ENCODE data around the gene OXTR.
"Not testable (repeated sequence)": the region's sequence is repeated elsewhere in the genome, so short reads cannot be mapped to it uniquely, and the experiment has no call there.

Gene OXTR

DNA sequence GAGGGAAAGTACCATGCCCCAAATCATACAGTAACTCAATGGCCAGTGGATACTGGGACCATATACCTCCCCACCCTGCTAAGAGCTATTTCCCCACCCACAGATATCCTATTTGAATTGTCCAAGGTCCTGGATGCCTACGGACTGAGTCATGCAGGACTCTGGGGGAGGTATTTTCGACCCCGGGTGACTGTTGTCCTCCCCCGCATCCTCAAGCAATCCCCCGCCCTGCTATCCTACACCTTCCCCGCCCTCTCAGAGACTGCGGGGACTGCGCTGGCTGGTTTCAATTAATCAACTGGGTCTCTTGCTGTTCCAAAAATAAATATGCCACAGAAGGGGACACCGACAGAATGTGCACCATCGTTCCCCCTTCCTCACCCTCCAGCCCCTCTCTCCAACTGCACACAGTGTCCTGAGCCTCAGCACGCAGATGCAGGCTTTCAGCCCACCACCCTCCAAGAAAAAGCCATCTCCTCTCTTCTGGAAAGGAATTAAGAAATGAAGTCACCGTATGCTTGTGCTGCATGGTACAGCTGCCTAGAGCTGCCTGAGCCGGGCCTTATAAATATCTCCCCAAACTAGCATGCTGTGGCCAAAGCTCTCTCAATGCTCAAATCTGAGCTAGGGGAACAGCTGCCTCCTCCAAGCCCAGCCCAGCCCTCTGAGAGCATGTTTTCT lies 27.7 kb downstream of the OXTR start:
- no peak for DNase-seq (ENCODE audit: low read depth)

DNA sequence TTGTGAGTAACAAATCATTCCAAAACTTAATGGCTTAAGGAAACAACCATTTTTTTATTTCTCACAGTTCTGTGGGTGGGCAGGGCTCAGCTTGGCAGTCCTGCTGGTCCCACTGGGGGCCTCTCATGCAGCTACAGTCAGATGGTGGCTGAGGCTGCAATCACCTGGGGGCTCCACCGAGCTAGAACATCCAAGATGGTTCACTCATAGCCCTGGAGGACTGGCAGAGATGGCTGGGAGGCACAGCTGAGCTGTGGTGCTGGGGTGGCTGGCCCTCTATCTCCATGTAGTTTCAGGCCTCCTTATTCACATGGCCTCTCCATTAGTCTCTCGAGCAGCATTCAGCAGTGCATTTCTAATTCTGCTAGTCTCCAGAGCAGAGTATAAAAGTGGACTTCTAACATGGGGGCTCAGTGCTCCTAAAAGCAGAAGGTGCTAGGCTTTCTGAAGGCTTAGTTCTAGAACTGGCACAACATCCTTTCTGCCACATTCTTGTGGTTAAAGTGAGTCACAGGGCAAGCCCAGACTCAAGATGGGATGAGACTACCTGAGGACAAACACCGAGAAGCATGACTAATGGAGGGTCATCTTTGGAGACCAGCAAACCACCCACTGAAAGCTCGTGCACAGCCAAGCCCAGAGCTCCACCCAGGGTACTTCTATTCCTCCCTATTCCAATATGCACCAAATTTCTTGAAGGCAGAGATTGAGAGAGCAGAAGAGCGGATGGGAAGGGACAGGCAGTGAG lies 29.5 kb downstream of the OXTR start:
- no peak for DNase-seq (ENCODE audit: low read depth)

DNA sequence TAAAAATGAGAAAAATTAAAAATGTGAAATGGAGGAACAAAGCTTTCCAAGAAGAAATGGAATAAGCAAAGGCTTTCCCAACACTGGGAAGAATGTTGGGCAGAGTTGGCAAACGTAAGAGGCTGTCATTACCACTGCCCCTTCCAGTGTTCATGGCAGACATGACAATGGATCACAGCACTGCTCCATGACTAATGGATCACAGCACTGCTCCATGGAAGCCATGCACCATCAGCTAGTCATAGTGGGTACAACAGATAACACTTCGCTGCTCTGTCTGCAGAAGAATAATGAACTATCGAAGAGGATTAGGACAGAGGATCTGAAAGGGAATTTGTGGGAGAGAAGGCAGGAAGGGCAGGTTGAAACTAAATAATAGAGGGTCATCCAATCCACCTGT lies 30.8 kb downstream of the OXTR start:
- no peak for DNase-seq (ENCODE audit: low read depth)

DNA sequence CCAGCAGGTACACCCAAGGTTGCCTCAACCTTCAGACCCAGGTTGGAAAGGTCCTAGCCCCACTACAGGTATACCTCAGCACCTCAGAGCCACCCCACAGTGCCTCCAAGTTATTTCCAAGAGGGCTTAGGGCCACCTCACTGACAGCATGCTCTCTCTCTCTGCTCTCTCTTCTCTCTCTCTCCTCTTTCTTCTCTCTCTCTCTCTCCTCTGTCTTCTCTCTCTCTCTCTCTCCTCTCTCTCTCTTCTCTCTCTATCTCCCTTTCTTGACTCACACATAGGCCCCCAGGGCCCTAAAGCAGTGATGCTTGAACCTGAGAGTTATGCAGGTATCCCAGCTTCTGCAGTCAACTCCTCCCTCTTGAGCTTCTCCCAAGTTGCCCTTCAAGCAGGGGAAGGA lies 31.6 kb downstream of the OXTR start:
- DNase-seq (ENCODE audit: low read depth) = no peak

DNA sequence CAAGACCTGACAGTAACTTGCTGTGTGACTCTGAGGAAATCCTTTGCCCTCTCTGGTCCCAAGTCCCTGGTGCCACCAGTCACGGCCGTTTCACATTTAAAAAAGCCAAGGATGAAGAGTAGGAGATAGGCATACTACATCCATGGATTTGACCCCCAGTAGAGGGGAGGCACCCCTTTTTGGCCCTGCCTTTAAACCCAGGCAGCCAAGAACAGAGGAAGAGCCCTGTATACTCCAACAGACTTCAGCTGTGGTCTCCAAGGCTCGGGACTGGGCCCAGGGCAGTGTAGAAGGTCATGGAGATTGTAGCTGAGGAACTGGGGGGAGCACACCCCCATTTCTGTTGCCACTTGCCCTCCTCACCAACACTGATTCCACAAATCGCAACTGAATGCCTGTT lies 32.1 kb downstream of the OXTR start:
- DNase-seq (ENCODE audit: low read depth) = no peak

DNA sequence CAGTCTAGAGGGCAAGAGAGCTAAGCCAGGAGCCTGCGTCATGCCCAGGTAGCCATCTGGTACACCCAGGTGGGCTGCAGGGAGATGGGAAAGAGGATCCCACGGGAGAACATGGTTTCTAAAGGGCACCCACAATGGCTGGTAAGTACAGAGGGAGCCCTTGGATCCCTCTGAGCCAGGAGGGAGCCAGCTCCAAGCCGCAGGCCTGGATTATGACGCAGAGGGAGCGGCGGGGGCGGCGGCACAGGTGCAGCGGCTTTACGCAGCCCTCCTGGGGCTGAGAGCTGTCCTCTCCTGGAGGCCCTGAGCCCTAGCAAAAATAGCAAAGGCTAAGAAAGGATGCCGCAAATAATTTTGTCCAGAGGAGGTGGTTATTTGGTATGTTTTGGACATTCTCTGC lies 33.0 kb downstream of the OXTR start:
- DNase-seq (ENCODE audit: low read depth) = no peak

DNA sequence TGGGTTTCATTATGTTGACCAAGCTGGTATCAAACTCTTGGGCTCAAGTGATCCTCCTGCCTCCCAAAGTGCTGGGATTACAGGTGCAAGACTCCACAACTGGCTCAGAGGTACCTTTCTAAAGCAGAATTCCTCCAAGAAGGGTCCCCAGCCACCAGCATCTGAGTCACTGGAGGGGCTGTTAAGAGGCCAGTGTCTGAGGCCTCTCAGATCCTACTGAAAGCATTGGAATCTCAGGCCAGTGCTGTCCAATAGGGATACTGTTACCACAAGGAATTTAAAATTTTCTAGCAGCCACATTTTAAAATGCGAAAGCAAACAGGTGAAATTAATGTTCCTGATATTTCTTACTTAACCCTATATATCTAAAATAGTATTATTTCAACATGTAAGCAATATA lies 34.5 kb downstream of the OXTR start:
- DNase-seq (ENCODE audit: low read depth) = no peak

DNA sequence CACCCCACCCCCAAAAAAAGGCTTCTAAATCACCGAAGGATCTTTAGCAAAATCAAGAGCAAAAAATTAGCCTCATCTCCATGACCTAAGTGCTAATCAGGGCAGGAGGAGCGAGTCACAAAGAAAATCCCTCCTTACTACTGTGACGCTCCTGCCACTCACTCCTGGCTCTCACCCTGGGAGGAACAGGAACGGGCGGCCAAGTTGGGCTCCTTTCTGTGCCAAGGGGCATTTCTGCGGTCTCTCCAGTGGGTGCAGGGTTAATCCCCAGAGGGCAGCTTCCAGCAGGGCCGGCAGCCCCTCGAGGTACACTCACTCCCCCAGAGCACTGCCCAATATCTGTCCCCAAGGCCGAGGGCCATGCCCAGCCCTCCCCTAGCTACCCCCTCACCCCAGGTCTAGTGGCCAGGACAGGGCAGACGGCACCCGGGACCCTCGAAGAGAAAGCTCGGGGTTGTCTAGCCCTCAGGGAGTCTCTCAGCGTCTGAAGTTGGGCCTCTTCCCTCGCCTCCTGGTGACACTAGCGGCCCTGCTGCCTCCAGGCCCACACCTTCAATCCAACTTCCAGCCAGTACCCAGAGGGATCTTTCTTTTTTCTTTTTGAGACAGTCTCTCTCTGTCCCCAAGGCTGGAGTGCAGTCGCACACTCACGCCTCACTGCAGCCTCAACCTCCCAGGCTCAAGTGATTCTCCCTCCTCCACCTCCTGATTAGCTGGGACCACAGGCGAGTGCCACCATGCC lies 35.1 kb downstream of the OXTR start:
- DNase-seq (ENCODE audit: low read depth) = no peak

DNA sequence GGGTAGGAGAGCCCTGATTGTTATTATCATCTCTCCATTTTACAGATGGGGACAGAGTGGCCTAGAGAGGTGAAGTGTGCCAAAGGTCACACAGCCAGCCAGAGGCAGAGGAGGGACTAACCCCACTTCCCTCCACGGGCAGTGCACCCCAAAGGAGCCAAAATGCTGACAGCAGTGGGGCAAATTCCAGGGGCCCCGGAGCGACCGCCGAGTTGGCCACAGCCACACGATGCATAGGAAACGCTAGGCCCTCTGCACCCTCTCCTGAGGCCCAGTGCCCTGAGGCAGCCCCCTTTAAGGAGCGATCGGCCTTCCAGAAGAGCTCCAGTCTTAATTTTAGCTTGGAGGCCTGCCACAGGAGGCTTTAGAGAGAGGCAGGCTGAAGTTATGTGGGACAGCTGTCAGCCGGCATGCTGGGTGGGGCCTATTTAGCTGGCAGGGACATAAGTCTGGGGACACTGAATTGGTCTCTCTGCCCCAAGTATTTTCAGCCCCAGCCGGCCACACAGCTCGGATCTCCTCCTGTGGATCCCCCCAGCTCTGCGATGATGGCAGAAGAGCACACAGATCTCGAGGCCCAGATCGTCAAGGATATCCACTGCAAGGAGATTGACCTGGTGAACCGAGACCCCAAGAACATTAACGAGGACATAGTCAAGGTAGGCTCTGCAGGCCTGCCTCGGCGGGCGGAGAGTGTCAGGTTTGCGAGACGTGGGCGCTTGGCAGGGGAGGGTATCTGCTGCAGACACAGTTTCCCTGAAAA lies 35.9 kb downstream of the OXTR start, which contains the start of gene CAV3:
Gene CAV3, plus strand, starts transcription at position 471 of the 763 bp plus-strand sequence. Its CDS starts 75 bp downstream, at position 546.
- no peak for DNase-seq (ENCODE audit: low read depth)

DNA sequence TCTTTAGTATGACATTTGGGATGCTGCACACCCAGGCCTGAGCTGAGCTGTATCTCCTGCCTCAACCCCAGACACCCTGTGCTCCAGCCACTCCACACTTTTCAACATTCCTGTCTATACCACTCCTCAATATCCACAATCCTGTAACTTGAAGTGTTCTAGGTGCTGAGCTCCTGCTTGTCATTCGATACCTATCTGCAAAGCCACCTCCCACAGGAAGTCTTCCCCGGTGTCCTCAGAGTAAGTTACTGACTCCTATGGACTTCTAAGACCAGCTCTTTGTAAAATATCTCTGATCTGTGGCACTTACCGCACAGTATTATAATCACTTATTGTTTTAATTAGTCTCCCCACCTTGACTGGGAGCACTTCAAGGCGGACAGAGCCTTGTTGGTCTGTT lies 37.0 kb downstream of the OXTR start:
- DNase-seq (ENCODE audit: low read depth) = no peak

DNA sequence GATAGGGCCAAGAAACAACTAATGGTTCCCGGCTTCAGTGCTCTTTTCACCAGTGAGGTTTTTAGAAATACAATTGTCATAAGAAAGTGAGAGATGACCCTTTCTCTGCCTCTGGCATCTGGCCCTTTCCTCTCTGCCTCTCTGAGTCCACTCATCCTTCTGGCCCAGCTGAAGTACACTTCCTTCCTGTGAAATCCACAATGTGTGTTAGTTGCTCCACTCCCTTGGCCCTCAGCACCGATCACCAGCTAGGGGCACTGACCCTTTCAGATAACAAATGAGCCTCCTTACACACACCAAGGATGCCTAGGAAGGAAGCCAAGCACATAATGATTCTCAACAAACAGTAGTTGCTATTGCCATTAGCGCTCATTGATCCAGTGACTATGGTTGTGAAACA lies 38.8 kb downstream of the OXTR start:
- no peak for DNase-seq (ENCODE audit: low read depth)

DNA sequence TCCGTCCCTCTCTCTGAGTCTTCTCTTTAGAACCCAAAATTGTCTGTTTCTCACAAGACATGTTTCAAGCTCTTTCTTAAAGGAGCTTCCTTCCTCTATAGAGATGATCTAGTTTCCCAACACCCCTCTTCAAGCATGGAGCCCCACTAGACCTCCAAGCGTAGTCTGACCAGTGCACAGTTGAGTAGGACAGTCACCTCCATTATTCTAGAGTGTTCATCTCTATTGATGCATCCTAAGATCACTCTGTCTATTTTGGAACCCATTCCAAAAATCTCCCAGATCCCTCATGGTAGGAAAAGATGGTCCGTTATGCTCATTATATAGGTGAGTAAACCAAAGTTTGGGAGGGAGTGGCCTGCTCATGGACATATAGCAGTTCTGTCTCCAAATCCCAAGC lies 39.9 kb downstream of the OXTR start:
- DNase-seq (ENCODE audit: low read depth) = no peak

DNA sequence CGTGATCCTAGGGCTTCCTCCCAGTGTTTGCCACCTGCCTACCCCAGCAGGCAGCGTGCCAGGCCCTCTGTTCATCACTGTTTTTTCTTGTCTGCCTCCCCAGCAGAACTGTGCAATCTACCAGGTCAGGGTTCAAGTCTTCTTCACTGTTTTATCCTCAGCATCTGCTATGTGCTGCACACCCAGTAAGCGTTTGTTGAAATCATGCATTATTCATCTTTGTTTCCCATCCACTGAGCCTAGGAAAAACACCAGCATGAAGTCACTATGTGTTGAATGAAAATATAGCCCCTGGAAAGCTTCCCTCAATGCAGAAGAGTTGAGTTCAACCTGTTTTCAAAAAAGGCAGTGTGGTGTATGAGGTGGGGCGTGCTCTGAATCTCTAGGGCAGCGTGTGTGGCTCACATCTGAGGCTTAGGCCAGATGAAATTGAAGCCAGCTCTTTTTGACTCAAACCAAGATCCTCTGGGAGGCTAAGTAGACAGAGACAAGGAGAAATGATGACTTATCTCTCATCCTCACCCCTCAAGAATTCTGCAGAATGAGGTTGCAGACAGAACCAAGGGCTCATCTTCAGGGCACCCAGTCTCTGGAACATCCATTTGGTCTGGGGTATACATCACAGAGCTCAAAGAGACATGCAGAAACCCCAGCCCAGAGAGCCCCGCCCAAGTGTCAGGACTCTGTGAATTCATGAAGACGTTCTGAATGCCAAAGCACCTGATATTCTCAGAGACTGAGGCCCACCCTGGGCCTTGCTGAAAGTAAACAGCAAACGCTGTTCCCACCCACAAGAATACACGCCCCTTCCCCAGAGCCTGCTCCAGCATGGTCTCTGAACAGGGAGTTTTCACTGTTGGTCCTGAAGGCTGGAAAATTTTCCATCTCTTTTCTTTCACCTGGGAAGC lies 41.6 kb downstream of the OXTR start:
- DNase-seq (ENCODE audit: low read depth) = no peak

DNA sequence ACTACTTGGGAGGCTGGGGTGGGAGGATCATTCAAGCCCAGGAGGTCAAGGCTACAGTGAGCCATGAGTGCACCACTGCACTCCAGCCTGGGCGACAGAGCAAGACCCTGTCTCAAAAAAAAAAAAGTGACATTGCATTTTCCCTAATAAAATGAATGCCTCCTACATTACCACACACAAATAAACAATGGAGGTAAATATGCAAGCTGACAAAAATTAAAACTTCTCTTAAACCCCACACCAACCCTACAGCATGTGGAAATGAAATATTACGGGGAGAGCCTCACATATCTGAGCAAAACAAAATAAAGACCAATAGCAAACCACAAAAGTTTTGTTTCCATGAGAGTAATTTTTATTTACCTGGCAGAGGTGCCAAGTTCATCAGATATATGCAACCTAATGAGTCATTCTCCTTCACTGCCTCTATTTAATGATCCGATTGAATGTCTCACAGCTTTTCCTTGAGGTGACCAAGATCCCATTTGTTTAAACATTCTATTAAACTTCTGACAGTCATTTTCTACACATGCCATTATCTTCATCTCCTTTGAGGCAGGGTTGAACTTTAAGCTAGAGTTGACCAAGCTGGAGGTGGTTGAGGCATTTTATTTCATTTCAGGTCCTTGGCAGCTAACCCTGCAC lies 45.2 kb downstream of the OXTR start:
- DNase-seq (ENCODE audit: low read depth) = no peak

DNA sequence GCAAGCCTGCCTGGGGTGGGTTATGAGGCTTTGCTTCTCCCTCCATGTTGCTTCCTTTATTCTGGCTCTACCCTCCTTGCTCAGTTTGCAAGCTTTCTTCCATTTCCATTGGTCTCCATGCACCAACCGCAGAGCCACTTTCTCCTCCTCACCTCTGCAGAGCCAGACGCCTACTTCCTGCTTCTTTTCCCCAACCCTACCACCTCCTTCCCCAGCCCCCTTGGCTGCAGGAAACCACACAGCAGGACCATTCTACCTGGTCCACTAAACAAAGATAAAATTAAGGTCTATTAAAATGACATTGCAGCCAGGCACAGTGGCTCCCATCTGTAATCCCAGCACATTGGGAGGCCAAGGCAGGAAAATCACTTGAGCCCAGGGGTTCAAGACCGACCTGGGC lies 45.8 kb downstream of the OXTR start:
- no peak for DNase-seq (ENCODE audit: low read depth)

DNA sequence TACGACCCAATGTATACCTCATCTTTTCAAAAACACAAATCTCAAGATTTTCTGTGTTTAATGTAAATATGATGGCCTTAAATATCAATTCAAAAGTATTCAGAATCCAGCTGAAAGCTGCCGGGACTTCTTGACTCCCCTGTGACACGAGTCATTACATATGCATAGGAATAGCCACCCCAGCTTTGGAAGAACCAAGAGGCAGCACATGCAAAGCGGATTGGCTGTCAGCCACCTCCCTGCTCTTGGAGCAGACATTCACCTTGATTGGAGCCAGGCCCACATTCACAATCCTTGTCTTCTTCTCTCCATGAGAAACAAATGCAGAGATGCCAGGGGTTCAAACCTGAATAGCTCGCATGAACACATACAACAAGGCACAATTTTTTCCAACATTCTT lies 46.6 kb downstream of the OXTR start:
- DNase-seq (ENCODE audit: low read depth) = no peak

DNA sequence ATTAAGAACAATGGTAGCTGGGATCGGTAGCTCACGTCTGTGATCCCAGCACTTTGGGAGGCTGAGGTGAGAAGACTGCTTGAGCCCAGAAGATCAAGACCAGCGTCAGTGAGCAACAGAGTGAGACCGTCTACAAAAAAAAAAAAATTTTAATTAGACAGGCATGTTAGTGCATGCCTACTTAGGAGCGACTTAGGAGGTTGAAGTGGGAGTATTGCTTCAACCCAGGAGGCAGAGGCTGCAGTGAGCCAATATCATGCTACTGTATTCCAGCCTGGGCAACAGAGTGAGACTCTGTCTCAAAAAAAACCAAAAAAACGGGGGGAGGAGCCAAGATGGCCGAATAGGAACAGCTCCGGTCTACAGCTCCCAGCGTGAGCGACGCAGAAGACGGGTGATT lies 53.7 kb downstream of the OXTR start:
- DNase-seq (ENCODE audit: low read depth) = not testable (repeated sequence)

DNA sequence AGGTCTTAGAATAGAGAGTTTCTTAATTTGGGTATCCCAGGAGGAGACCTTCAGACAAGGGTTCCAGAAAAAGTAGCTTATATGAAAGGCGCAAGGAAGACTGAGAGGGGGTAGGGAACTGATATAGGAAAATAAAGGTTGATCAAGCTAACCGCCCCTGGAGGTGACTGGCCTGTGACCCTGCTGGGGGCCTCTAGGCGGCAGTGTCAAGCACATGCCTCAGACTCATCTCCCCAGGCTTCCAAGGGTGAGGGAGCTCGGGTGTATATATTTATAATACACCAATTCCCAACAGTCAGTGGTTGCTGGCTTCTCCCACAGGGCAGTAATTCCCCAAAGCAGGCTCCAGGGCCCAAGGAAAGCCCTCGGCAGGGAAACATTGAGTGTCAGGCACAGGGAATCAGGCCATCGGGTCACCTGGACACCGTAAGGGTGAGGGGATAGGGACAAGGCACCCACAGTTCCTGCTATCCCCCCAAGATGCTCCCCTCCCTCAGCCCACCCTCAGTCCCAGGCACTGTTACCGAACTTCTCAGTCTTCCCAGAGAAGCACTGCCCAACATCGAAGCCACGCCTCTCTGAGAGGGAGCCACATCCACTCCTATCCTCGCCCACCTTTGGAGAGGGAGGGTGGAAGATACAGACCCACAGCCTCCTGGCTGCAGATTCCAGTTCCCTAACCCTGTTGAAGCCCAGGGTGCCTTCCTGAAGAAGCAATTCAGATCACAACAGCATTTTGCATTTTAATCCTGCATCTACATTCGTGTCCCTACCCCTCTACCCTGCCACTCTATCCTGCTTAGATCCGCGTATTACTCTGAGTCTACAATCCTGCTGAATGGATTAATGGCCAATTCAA lies 55.3 kb downstream of the OXTR start:
- DNase-seq (ENCODE audit: low read depth) = no peak

DNA sequence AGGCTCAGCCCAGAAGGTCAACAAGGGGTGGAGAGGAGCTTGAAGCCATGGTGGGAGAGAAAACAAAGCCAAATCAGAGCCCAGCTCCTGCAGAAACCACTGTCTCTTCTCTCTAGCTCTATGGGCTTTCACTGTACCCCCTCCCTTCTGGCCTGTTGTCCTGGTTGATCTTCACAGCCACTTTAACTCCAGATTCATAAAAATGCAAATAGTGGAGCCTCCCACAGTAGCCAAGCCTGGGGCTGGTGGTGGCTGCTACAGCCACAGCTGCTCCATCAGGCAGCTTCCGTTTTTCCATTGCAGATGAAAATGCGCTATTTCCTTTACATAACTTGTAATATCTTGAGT lies 56.5 kb downstream of the OXTR start:
- DNase-seq (ENCODE audit: low read depth) = no peak
